Astrocyte (in vitro differentiated cells and primary cell): Measurements from ENCODE around the gene UBE2M. TPM values are rescaled to one million over a fixed set of nuclear protein-coding genes. Genes with fewer than 3 reads are reported as not detected.
A peak's percentile ranks its signal among the peaks of the same experiment; 100 is the strongest.

Experiments
- DNase-seq: peaks from one replicate; pipeline ENCODE4 v3.0.0-alpha.2; 2010; ENCODE audit warnings: low read depth
- FAIRE-seq: peaks from 2 replicates; lab custom pipeline; 2011; peaks lifted over from hg19 to GRCh38; lab: Jason Lieb, UNC
- H2AFZ ChIP-seq: 2 replicates; pipeline ENCODE4 v1.6.0; 2012; ENCODE audit warnings: low read depth, low read length, inconsistent platforms
- H3K27ac ChIP-seq: 2 replicates; pipeline ENCODE4 v1.5.1; 2011; ENCODE audit warnings: low read depth, low read length, inconsistent platforms
- H3K27me3 ChIP-seq: 2 replicates; pipeline ENCODE4 v1.6.0; 2011; ENCODE audit warnings: low read length, inconsistent platforms; ENCODE audit not compliant: insufficient read depth
- H3K36me3 ChIP-seq: 2 replicates; pipeline ENCODE4 v1.5.1; 2011; ENCODE audit warnings: low read length, inconsistent platforms; ENCODE audit not compliant: insufficient read depth
- H3K4me1 ChIP-seq: 2 replicates; pipeline ENCODE4 v1.5.1; 2011; ENCODE audit warnings: low read length, inconsistent platforms; ENCODE audit not compliant: insufficient read depth
- H3K4me2 ChIP-seq: 2 replicates; pipeline ENCODE4 v1.6.0; 2012; ENCODE audit warnings: low read length, inconsistent platforms
- H3K4me3 ChIP-seq: 2 replicates; pipeline ENCODE4 v1.5.1; 2011; ENCODE audit warnings: low read depth, mild to moderate bottlenecking, low read length, inconsistent platforms; ENCODE audit not compliant: insufficient read depth
- H3K79me2 ChIP-seq: 2 replicates; pipeline ENCODE4 v1.6.0; 2012; ENCODE audit warnings: mild to moderate bottlenecking, low read length, inconsistent platforms; ENCODE audit not compliant: insufficient read depth
- H3K9ac ChIP-seq: 2 replicates; pipeline ENCODE4 v1.6.0; 2012; ENCODE audit warnings: mild to moderate bottlenecking, low read length, inconsistent platforms
- H3K9me3 ChIP-seq: 2 replicates; pipeline ENCODE4 v1.5.1; 2012; ENCODE audit warnings: low read depth, mild to moderate bottlenecking, low read length, inconsistent platforms; ENCODE audit not compliant: insufficient read depth
- H4K20me1 ChIP-seq: 2 replicates; pipeline ENCODE4 v1.6.0; 2012; ENCODE audit warnings: low read length, inconsistent platforms; ENCODE audit not compliant: insufficient read depth
- H3K27ac Mint-ChIP-seq: one replicate; pipeline ENCODE4 v1.8.0; 2021; ENCODE audit warnings: mild to moderate bottlenecking, mixed read lengths; ENCODE audit not compliant: unreplicated experiment
- H3K27me3 Mint-ChIP-seq: one replicate; pipeline ENCODE4 v1.8.0; 2021; ENCODE audit warnings: low read depth, mixed read lengths; ENCODE audit not compliant: unreplicated experiment
- H3K36me3 Mint-ChIP-seq: one replicate; pipeline ENCODE4 v1.8.0; 2021; ENCODE audit warnings: low read depth, mixed read lengths; ENCODE audit not compliant: unreplicated experiment
- H3K4me1 Mint-ChIP-seq: one replicate; pipeline ENCODE4 v1.8.0; 2021; ENCODE audit warnings: low read depth, mixed read lengths; ENCODE audit not compliant: unreplicated experiment
- H3K4me3 Mint-ChIP-seq: one replicate; pipeline ENCODE4 v1.8.0; 2021; ENCODE audit warnings: mild to moderate bottlenecking, moderate library complexity, mixed read lengths; ENCODE audit not compliant: unreplicated experiment
- H3K9me3 Mint-ChIP-seq: one replicate; pipeline ENCODE4 v1.8.0; 2021; ENCODE audit warnings: mild to moderate bottlenecking, mixed read lengths; ENCODE audit not compliant: unreplicated experiment
- CTCF ChIP-seq: IDR thresholded peaks from 2 replicates; pipeline ENCODE4 v1.5.1; 2011; ENCODE audit warnings: low read depth, mild to moderate bottlenecking, inconsistent platforms, low read length, moderate library complexity; ENCODE audit not compliant: insufficient read depth
- EZH2 ChIP-seq: IDR thresholded peaks from 2 replicates; pipeline ENCODE4 v1.6.1; 2012; ENCODE audit warnings: mild to moderate bottlenecking, low read length, inconsistent platforms; ENCODE audit not compliant: insufficient read depth
- total RNA-seq: library from RNA; stranded (reverse); gene quantifications from 2 replicates; pipeline ENCODE4 v1.2.1, GENCODE V29; 2021

UBE2M gene
- total RNA-seq, 1 donor from 2014 or later: 113 TPM

GRCh38 chr19:58575183-58576041 lies 17.0 kb upstream of the UBE2M start:
- FAIRE-seq: no peak
- Histone ChIP-seq H3K4me3 (peak overlapping the region; percentile 83), H4K20me1 (peaks cover 18% of the 10 kb centered on the region), H3K36me3 (no peaks in the 10 kb centered on the region), H3K27me3 (no peaks in the 10 kb centered on the region), H3K4me1 (peaks cover 20% of the 10 kb centered on the region), H3K9me3 (no peaks in the 10 kb centered on the region), H3K27ac (peak overlapping the region; percentile 97), H3K4me2 (peak overlapping the region; percentile 97), H3K79me2 (peaks cover 38% of the 10 kb centered on the region), H2AFZ (peak overlapping the region; percentile 79), H3K9ac (peak overlapping the region; percentile 95)
- Mint-ChIP-seq H3K36me3 (peaks cover 8% of the 10 kb centered on the region), H3K9me3 (no peaks in the 10 kb centered on the region), H3K27ac (peak overlapping the region; percentile 96), H3K4me1 (peaks cover 12% of the 10 kb centered on the region), H3K4me3 (peak overlapping the region; percentile 88), H3K27me3 (no peaks in the 10 kb centered on the region)
- DNase-seq: peak; percentile 78
- no peak for TF ChIP-seq EZH2
- no peak for TF ChIP-seq CTCF

DNA sequence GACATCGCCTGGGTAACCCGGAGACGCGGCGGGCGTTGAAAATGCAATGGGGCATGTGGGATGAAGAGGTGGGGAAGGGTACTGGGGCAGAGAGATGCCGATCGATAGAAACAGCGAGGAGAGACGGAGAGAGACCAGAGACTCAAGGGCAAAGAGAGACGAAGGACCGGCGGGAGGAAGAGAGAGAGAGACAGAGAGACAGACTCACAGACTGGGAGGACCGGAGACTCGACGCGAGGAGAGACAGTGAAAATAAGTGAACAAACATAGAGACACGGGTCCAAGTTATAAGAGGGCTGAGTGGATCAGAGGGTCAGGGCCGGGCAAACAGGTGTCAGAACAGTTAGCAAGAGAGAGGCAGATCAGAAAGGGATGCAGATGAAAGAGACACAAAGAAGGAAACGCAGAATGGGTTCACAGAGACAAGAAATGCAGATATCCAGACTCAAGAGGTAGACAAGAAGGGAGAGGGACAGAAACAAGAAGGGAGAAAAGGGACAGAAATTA lies 15.3 kb upstream of the UBE2M start:
- peaks cover 20% of the 10 kb centered on the region for H3K4me1 ChIP-seq
- no peaks in the 10 kb centered on the region for H3K27me3 Mint-ChIP-seq
- H3K27ac Mint-ChIP-seq: peak overlapping the region; percentile 100
- DNase-seq: no peak
- H3K4me1 Mint-ChIP-seq: peaks cover 12% of the 10 kb centered on the region
- FAIRE-seq: no peak
- peak overlapping the region; percentile 74 for H3K4me3 ChIP-seq
- no peaks in the 10 kb centered on the region for H3K9me3 Mint-ChIP-seq
- H3K4me2 ChIP-seq: peak overlapping the region; percentile 97
- no peaks in the 10 kb centered on the region for H3K9me3 ChIP-seq
- H3K27me3 ChIP-seq: no peaks in the 10 kb centered on the region
- H3K9ac ChIP-seq: peak overlapping the region; percentile 95
- H4K20me1 ChIP-seq: peaks cover 8% of the 10 kb centered on the region
- peak overlapping the region; percentile 98 for H3K4me3 Mint-ChIP-seq
- H3K36me3 ChIP-seq: no peaks in the 10 kb centered on the region
- TF ChIP-seq EZH2 (no peak), CTCF (no peak)
- peaks cover 8% of the 10 kb centered on the region for H3K36me3 Mint-ChIP-seq
- peaks cover 24% of the 10 kb centered on the region for H3K79me2 ChIP-seq
- peak overlapping the region; percentile 76 for H2AFZ ChIP-seq
- H3K27ac ChIP-seq: peak overlapping the region; percentile 96
